ENCODE data around the gene CGRRF1.
A peak's percentile ranks its signal among the peaks of the same experiment; 100 is the strongest.

CGRRF1 gene

DNA sequence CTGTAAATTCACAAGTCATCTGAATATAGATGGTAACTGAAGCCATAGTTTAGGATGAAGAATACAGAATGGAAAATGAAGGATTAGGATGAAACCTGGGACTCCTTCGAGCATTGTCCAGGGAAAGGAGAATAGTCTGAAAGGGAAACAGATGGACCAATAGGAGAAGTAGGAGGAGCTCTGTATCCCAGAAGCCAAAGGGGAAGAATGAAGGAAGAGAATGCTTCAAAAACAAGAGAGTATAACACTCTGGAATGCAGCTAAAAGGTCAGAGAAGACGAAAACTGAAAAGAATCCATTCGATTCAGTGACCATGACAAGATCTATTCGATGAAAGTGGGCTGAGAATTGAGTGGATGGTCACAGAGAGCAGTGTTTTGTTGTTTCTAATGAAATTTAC, 21.9 kb upstream of the CGRRF1 start:
- Histone ChIP-seq H3K27ac (peak overlapping the region; percentile 90 to 99 (median 96)), H3K9ac (peak overlapping the region; percentile 91 to 99 (median 97)), H3K36me3 (peaks cover 8 to 44% (median 20%) of the 10 kb centered on the region in 11 experiments), H3K4me2 (peak overlapping the region; percentile 75 to 95 (median 85)), H3K27me3 (no peaks in the 10 kb centered on the region), H3K9me3 (replicated peaks in 1 of 11) (peaks cover 0 to 16% (median 0%) of the 10 kb centered on the region in 11 experiments; a peak in 7 of 22 replicates), H3K4me3 (peak overlapping the region; percentile 80 to 99 (median 92)), H3K4me1 (peaks cover 33 to 71% (median 49%) of the 10 kb centered on the region in 10 experiments), H4K20me1 (peaks cover 0 to 55% (median 41%) of the 10 kb centered on the region in 11 experiments; a peak in 14 of 22 replicates)
- no peak for TF ChIP-seq Cebpa-rat (IDR thresholded peaks at IDR 0.05)

DNA sequence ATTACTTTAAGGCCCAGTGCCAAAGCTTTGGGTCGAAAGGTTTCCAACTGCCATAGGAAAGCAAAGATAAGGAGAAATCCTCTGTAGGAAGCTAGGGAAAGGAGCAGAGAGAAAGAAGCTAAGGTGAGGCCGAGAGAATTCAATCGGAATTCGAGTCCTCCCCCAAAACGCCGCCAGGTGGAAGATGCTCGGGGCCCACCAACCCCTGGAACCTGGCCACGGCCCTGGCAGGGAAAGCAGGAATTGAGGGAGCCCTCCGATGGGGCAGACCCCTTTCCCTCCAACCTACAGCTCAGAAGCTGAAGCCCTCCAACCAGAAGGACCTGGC, 21.4 kb upstream of the CGRRF1 start:
- no peak for TF ChIP-seq Cebpa-rat (IDR thresholded peaks at IDR 0.05)
- H4K20me1 ChIP-seq: peaks cover 0 to 49% (median 36%) of the 10 kb centered on the region in 11 experiments; a peak in 14 of 22 replicates
- peaks cover 3 to 39% (median 15%) of the 10 kb centered on the region in 11 experiments for H3K36me3 ChIP-seq
- peak overlapping the region; percentile 90 to 99 (median 96) for H3K27ac ChIP-seq
- H3K9me3 ChIP-seq (replicated peaks in 1 of 11): peaks cover 0 to 16% (median 0%) of the 10 kb centered on the region in 11 experiments; a peak in 7 of 22 replicates
- no peaks in the 10 kb centered on the region for H3K27me3 ChIP-seq
- H3K4me3 ChIP-seq: peak overlapping the region; percentile 80 to 99 (median 92)
- peak overlapping the region; percentile 91 to 99 (median 97) for H3K9ac ChIP-seq
- peaks cover 28 to 66% (median 44%) of the 10 kb centered on the region in 10 experiments for H3K4me1 ChIP-seq
- peak overlapping the region; percentile 75 to 95 (median 85) for H3K4me2 ChIP-seq

DNA sequence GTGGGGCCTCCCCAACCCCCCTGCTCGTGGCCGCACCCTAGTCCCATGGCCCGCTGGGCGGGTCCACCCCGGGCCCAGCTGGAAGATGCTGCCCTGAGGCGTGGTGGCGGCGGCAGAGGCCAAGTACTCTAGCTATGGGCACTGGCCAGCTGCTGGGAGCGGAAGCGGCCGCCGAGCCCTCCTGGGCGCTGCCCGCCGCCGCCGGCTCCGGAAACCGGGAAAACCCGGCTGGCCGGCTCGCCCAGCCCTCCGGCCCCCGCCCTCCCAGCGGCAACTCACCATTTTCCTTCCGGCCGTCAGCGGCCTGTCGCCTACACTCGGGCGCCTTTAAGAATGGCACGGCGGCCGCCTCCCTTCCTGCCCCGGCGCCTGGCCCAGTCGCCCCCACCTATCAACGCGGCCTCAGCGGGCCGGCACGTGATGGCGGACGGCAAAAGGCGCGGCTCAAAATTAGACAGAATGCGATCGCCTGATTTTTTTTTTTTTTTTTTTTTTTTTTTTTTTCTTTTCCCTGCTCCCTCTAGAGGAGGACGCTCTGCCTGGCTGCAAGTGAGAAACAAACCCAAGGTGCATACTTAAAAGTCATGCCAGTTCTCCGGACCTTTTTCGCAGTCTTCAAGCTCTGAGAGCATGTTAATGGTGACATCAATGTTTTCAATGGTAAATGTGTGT, 20.9 kb upstream of the CGRRF1 start, which contains the start of gene GMFB:
Gene GMFB, minus strand, starts transcription at position 335 of the 672 bp plus-strand sequence. Its CDS starts 53 bp downstream, at position 282.
- H3K4me3 ChIP-seq: peak within 1 kb of the TSS; percentile 80 to 99 (median 92)
- H4K20me1 ChIP-seq: peaks cover 0 to 44% (median 31%) of the 10 kb centered on the region in 11 experiments; a peak in 12 of 22 replicates
- H3K9ac ChIP-seq: peak within 1 kb of the TSS; percentile 91 to 99 (median 97)
- H3K9me3 ChIP-seq (replicated peaks in 1 of 11): peaks cover 0 to 16% (median 0%) of the 10 kb centered on the region in 11 experiments; a peak in 7 of 22 replicates
- peaks cover 0 to 34% (median 14%) of the 10 kb centered on the region in 11 experiments; a peak in 16 of 22 replicates for H3K36me3 ChIP-seq
- no peak for TF ChIP-seq Cebpa-rat (IDR thresholded peaks at IDR 0.05)
- peak within 1 kb of the TSS; percentile 90 to 99 (median 96) for H3K27ac ChIP-seq
- peaks cover 25 to 61% (median 39%) of the 10 kb centered on the region in 10 experiments for H3K4me1 ChIP-seq
- peak within 1 kb of the TSS; percentile 85 to 95 (median 89) for H3K4me2 ChIP-seq
- no peaks in the 10 kb centered on the region for H3K27me3 ChIP-seq

DNA sequence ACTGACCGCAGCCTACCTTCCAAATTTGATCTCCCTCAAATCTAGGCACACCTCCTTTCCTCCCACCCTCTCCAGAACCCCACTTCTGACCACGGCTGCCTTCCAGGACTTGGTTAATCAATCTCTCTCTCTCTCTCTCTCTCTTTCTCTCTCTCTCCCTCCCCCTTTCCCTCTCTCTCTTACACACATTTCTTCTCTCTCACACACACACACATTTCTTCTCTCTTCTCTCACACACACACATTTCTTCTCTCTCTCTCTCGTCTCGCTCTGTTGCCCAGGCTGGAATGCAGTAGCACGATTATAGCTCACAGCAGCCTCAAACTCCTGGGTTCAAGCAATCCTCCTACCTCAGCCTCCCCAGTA, 20.4 kb upstream of the CGRRF1 start:
- TF ChIP-seq Cebpa-rat (IDR thresholded peaks at IDR 0.05): no peak
- peak overlapping the region; percentile 91 to 99 (median 97) for H3K9ac ChIP-seq
- H3K4me1 ChIP-seq: peaks cover 24 to 56% (median 35%) of the 10 kb centered on the region in 10 experiments

DNA sequence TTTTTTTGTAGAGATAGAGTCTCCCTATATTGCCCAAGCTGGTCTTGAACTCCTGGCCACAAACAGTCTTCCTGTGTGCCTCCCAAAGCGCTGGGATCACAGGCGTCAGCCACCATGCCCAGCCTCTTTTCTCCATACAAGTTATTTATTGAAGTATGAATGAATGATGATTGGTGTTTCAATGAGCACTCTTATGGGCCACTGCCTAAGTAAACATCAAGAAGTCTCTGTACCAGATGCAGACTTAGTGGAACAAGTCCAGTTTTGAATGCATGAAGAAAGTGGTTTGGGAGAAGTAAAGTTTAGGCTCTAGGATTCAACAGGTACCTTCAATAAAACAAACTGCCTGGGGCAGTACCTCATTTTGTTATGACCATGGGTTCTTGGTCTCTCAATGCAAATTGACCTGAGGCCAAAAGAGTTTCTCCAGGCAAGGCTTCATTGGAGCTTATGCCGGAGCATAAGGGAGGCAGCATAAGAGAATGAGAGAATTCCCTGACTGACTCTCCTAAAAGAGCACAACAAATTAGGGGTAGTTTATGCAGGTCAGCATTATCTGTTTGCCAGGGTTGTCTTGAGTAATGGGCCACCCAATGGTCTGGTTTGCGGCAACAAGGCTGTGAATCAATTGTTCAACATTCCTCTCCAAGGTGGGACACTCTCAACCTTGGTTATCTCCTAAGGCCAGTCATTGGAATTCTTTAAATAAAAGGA, 19.8 kb upstream of the CGRRF1 start:
- peak overlapping the region; percentile 80 to 99 (median 92); a peak in 18 of 20 replicates for H3K4me3 ChIP-seq
- H3K9ac ChIP-seq: peak overlapping the region; percentile 91 to 99 (median 97); a peak in 21 of 22 replicates

More for the DNA sequence above, 20.4 kb upstream of the CGRRF1 start:
- H3K4me3 ChIP-seq: peak overlapping the region; percentile 80 to 99 (median 92)
- peak overlapping the region; percentile 78 to 93 (median 86) for H3K4me2 ChIP-seq
- H4K20me1 ChIP-seq: peaks cover 0 to 39% (median 26%) of the 10 kb centered on the region in 11 experiments; a peak in 12 of 22 replicates
- peak overlapping the region; percentile 66 to 99 (median 95); a peak in 21 of 22 replicates for H3K27ac ChIP-seq
- H3K36me3 ChIP-seq: peaks cover 0 to 29% (median 12%) of the 10 kb centered on the region in 11 experiments; a peak in 16 of 22 replicates
- H3K27me3 ChIP-seq: no peaks in the 10 kb centered on the region
- peaks cover 0 to 16% (median 0%) of the 10 kb centered on the region in 11 experiments; a peak in 7 of 22 replicates for H3K9me3 ChIP-seq (replicated peaks in 1 of 11)

DNA sequence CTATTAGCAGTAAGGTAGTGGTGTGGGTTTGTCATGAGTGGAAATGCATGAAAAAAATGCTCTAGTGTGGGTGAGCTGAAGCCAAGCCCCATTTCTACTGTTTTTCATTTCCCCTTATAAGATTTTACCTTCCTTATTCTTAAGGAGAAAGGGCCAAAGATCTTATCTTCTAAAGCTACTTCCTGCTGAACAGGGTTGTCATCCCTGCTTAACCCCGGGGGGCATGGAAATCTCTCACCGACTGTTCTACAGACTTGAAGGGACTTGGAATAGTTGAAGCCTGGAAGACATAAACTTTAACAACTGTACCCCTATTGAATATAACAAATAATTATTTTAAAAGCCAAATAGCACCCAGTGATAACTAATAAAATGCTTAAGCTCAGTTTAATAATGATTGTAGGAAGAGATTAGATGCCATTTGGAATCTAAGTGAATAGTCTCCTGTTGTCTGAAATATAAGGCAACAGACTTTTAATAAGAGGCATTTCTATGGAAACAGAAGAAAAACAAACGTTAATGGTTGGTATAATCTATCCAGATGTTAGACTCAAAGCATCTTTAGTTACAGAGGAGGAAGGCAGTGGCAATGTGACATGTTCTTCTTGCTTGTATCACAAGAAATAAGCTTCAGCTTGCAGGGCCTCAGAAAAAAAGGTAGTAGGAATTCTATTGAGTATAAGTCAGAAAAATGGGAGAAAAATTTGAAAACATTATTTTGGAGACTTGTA, 19.1 kb upstream of the CGRRF1 start:
- no peak for TF ChIP-seq Cebpa-rat (IDR thresholded peaks at IDR 0.05)
- peak overlapping the region in 2 of 11 experiments; percentile 90 to 97; a peak in 3 of 22 replicates for H3K27ac ChIP-seq
- peaks cover 0 to 19% (median 10%) of the 10 kb centered on the region in 11 experiments; a peak in 16 of 22 replicates for H3K36me3 ChIP-seq
- no peak overlapping the region for H3K9ac ChIP-seq
- peaks cover 21 to 44% (median 29%) of the 10 kb centered on the region in 10 experiments for H3K4me1 ChIP-seq
- H3K4me2 ChIP-seq: peak overlapping the region in 6 of 11 experiments; percentile 81 to 93 (median 86); a peak in 9 of 22 replicates
- H3K9me3 ChIP-seq (replicated peaks in 1 of 11): peaks cover 0 to 13% (median 0%) of the 10 kb centered on the region in 11 experiments; a peak in 7 of 22 replicates
- no peak overlapping the region for H3K4me3 ChIP-seq
- H3K27me3 ChIP-seq: no peaks in the 10 kb centered on the region
- peaks cover 0 to 26% (median 12%) of the 10 kb centered on the region in 11 experiments; a peak in 9 of 22 replicates for H4K20me1 ChIP-seq

More for the DNA sequence above, 19.8 kb upstream of the CGRRF1 start:
- no peaks in the 10 kb centered on the region for H3K27me3 ChIP-seq
- peaks cover 0 to 33% (median 20%) of the 10 kb centered on the region in 11 experiments; a peak in 12 of 22 replicates for H4K20me1 ChIP-seq
- no peak for TF ChIP-seq Cebpa-rat (IDR thresholded peaks at IDR 0.05)
- H3K4me1 ChIP-seq: peaks cover 21 to 50% (median 30%) of the 10 kb centered on the region in 10 experiments
- peak overlapping the region; percentile 78 to 93 (median 86) for H3K4me2 ChIP-seq
- H3K27ac ChIP-seq: peak overlapping the region in 10 of 11 experiments; percentile 66 to 99 (median 94); a peak in 18 of 22 replicates
- H3K36me3 ChIP-seq: peaks cover 0 to 23% (median 12%) of the 10 kb centered on the region in 11 experiments; a peak in 16 of 22 replicates
- peaks cover 0 to 16% (median 0%) of the 10 kb centered on the region in 11 experiments; a peak in 7 of 22 replicates for H3K9me3 ChIP-seq (replicated peaks in 1 of 11)

GRCh38 chr14:54493293-54493692, 16.4 kb upstream of the CGRRF1 start:
- no peak overlapping the region for H3K4me3 ChIP-seq
- H3K36me3 ChIP-seq: no peaks in the 10 kb centered on the region
- no peak overlapping the region for H3K4me2 ChIP-seq
- H3K9me3 ChIP-seq (replicated peaks in 1 of 11): no peaks in the 10 kb centered on the region
- H3K27me3 ChIP-seq: no peaks in the 10 kb centered on the region
- peaks cover 0 to 4% (median 0%) of the 10 kb centered on the region in 11 experiments; a peak in 2 of 22 replicates for H4K20me1 ChIP-seq
- no peak overlapping the region for H3K9ac ChIP-seq
- peaks cover 8 to 22% (median 13%) of the 10 kb centered on the region in 10 experiments for H3K4me1 ChIP-seq
- H3K27ac ChIP-seq: no peak overlapping the region
- no peak for TF ChIP-seq Cebpa-rat (IDR thresholded peaks at IDR 0.05)

- Histone ChIP-seq H4K20me1 (no peaks in the 10 kb centered on the region), H3K27ac (no peak overlapping the region), H3K4me3 (no peak overlapping the region), H3K36me3 (no peaks in the 10 kb centered on the region), H3K4me1 (peaks cover 0 to 28% (median 1%) of the 10 kb centered on the region in 10 experiments; a peak in 11 of 20 replicates), H3K9me3 (replicated peaks in 1 of 11) (no peaks in the 10 kb centered on the region), H3K9ac (no peak overlapping the region), H3K27me3 (no peaks in the 10 kb centered on the region), H3K4me2 (no peak overlapping the region)
- no peak for TF ChIP-seq Cebpa-rat (IDR thresholded peaks at IDR 0.05)
These were observed 12.5 kb upstream of the CGRRF1 start for GRCh38 chr14:54497224-54497623.

All from BLaER1 treated with 17β-estradiol and CSF1 and Interleukin-3, amounts not matched to agents 10 nM and 100 nM (cell line).